Nephron (organoid): ENCODE data around the gene RMP24.

Source experiments
- H3K27ac Mint-ChIP-seq, 3 experiments: 2 replicates each; pipeline ENCODE4 v1.8.0; 2020; ENCODE audit warnings: mixed read lengths in 3 of 3, mild to moderate bottlenecking in 2 of 3, moderate library complexity in 1 of 3
- H3K27me3 Mint-ChIP-seq: 2 replicates; pipeline ENCODE4 v1.8.0; 2021; ENCODE audit warnings: low read depth, mild to moderate bottlenecking, moderate library complexity, mixed read lengths
- H3K36me3 Mint-ChIP-seq: 2 replicates; pipeline ENCODE4 v1.8.0; 2020; ENCODE audit warnings: low read depth, mixed read lengths
- H3K4me1 Mint-ChIP-seq: 2 replicates; pipeline ENCODE4 v1.8.0; 2020; ENCODE audit warnings: mixed read lengths
- H3K4me3 Mint-ChIP-seq, 3 experiments: 2 replicates each; pipeline ENCODE4 v1.8.0; 2020; ENCODE audit warnings: mild to moderate bottlenecking in 3 of 3, mixed read lengths in 3 of 3, moderate library complexity in 2 of 3
- H3K9me3 Mint-ChIP-seq: 2 replicates; pipeline ENCODE4 v1.8.0; 2020; ENCODE audit warnings: mixed read lengths
- TF ChIP-seq, protein P1 (sequence below), 3 experiments: fragments of 200-600 bp; sonication (generic); IDR thresholded peaks; one replicate each; pipeline ENCODE4 v1.5.0; 2021; ENCODE audit warnings: antibody characterized with exemption in 3 of 3; ENCODE audit not compliant: unreplicated experiment in 3 of 3

The RMP24 gene

DNA sequence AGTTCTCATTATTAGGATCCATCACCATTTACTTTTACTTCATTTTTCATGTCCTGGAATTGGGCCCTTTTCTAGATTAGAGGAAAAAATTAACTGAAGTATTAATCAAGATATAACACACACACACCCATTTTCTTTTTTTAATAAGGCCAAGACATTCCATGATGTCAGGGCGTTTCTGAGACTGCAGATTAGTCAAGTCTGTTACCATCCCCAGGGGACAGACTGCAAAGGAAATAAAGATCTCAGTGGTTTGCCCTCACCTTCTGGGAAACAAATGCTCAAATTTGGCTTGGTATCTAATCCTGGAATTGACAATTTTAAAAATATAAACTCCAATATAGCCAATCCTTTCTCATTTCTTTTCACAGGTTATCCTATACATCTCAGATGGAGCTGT lies 27.4 kb downstream of the RMP24 start:
- no peaks in the 10 kb centered on the region for H3K36me3 Mint-ChIP-seq
- no peaks in the 10 kb centered on the region for H3K9me3 Mint-ChIP-seq
- TF ChIP-seq, protein P1, sequence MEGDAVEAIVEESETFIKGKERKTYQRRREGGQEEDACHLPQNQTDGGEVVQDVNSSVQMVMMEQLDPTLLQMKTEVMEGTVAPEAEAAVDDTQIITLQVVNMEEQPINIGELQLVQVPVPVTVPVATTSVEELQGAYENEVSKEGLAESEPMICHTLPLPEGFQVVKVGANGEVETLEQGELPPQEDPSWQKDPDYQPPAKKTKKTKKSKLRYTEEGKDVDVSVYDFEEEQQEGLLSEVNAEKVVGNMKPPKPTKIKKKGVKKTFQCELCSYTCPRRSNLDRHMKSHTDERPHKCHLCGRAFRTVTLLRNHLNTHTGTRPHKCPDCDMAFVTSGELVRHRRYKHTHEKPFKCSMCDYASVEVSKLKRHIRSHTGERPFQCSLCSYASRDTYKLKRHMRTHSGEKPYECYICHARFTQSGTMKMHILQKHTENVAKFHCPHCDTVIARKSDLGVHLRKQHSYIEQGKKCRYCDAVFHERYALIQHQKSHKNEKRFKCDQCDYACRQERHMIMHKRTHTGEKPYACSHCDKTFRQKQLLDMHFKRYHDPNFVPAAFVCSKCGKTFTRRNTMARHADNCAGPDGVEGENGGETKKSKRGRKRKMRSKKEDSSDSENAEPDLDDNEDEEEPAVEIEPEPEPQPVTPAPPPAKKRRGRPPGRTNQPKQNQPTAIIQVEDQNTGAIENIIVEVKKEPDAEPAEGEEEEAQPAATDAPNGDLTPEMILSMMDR (IDR thresholded peaks at IDR 0.05; ENCODE audit: unreplicated experiment in 3 of 3): no peak
- no peaks in the 10 kb centered on the region for H3K27me3 Mint-ChIP-seq
- no peak overlapping the region for H3K27ac Mint-ChIP-seq
- no peaks in the 10 kb centered on the region for H3K4me1 Mint-ChIP-seq
- H3K4me3 Mint-ChIP-seq: no peak overlapping the region

DNA sequence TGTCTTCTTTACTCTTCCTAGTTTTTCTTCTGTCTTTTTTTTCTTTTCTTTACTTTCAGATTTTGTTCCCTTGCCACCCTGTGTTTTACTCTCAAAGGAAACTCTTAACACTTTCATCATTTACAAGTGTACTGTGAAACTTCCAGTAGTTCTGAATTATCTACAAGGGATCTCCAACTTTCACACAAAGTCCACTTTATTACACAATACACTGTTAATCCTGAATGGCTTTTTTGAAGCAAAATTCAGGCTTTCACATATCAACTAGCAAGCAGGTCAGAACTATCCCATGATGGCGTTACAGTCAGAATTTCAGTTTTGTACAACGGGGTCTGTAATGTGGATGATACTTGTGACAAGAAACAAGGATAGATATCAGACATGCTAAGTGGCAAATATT lies 34.5 kb downstream of the RMP24 start:
- Mint-ChIP-seq H3K27ac (no peak overlapping the region), H3K9me3 (no peaks in the 10 kb centered on the region), H3K4me1 (no peaks in the 10 kb centered on the region), H3K4me3 (no peak overlapping the region), H3K27me3 (no peaks in the 10 kb centered on the region), H3K36me3 (no peaks in the 10 kb centered on the region)
- TF ChIP-seq, protein P1 (IDR thresholded peaks at IDR 0.05; ENCODE audit: unreplicated experiment in 3 of 3): no peak

DNA sequence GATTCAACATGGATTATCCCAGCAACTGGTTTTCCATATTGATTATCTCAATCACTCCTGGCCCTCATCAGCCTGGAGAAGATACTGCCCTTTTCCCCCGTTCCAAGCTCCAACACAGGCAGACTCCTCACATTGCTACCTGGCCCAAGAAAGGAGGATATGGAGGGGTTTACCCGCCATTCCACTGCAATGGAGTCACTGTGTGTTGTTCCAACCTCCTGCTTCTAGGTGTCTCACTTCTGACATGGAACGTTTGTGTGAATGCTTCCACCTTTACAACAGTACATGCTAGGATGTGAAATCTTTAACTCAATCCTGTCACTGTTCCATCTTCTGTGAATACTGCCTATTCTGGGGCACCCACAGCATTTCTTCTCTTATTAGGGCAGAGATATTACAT lies 36.7 kb downstream of the RMP24 start:
- H3K36me3 Mint-ChIP-seq: no peaks in the 10 kb centered on the region
- H3K27me3 Mint-ChIP-seq: no peaks in the 10 kb centered on the region
- no peaks in the 10 kb centered on the region for H3K4me1 Mint-ChIP-seq
- H3K4me3 Mint-ChIP-seq: no peak overlapping the region
- no peak overlapping the region for H3K27ac Mint-ChIP-seq
- TF ChIP-seq, protein P1 (IDR thresholded peaks at IDR 0.05; ENCODE audit: unreplicated experiment in 3 of 3): no peak
- no peaks in the 10 kb centered on the region for H3K9me3 Mint-ChIP-seq

DNA sequence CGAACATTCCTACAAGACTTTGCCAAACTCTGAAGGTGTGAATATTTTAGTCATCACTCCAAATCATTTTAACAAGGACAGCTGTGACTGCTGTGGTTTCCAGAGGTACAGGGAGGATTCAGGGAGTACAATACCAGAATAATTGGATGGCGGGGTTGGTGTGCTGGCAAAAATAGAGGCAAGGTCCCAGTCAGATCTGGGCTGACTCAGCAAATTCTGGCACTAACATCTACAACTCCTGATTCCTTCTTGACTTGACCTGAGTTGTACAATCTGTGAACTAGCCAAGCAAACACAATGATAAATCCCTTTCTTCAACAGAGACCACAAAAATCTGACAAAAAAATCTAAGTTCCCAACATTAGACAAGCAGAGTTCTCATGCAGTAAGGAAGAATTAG lies 40.4 kb downstream of the RMP24 start:
- TF ChIP-seq, protein P1 (IDR thresholded peaks at IDR 0.05; ENCODE audit: unreplicated experiment in 3 of 3): no peak
- no peaks in the 10 kb centered on the region for H3K4me1 Mint-ChIP-seq
- H3K9me3 Mint-ChIP-seq: no peaks in the 10 kb centered on the region
- no peaks in the 10 kb centered on the region for H3K36me3 Mint-ChIP-seq
- H3K4me3 Mint-ChIP-seq: no peak overlapping the region
- H3K27ac Mint-ChIP-seq: no peak overlapping the region
- H3K27me3 Mint-ChIP-seq: no peaks in the 10 kb centered on the region

DNA sequence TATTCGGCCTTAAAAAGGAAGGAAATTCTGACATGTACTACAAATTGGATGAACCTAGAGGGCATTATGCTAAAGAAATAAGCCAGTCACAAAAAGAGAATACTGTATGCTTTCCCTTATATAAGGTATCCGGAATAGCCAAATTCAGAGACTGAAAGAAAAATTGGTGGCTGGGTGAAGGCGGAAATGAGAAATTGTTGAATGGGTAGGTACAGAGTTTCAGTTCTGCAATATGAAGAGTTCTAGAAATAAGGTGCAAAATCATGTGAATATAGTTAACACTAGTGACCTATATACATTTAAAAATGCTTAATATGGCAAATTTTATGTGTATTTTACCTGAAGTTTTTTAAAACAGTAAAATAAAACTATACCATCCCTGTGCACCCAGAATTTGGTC lies 43.1 kb downstream of the RMP24 start:
- Mint-ChIP-seq H3K4me3 (no peak overlapping the region), H3K36me3 (no peaks in the 10 kb centered on the region), H3K27ac (no peak overlapping the region), H3K9me3 (no peaks in the 10 kb centered on the region), H3K4me1 (no peaks in the 10 kb centered on the region), H3K27me3 (no peaks in the 10 kb centered on the region)
- TF ChIP-seq, protein P1 (IDR thresholded peaks at IDR 0.05; ENCODE audit: unreplicated experiment in 3 of 3): no peak

DNA sequence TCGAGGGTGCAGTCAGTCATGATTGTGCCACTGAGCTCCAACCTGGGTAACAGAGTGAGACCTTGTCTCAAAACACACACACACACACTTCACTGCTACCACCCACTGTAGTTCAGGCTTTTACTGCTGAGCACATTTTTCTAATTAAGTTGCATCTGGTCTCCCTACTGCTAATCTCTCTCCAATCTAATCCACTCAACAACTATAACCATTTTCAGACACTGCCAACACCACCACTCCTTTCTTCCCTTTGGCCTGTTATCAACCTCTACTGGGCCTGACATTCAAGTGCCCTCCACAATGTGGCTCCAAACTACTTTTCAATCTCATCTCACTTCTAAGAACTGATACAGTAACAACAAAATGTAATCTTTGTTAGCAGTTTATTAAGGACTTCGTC lies 44.8 kb downstream of the RMP24 start:
- Mint-ChIP-seq H3K27ac (peak overlapping the region in 2 of 3 experiments; percentile 15 to 55), H3K27me3 (no peaks in the 10 kb centered on the region), H3K9me3 (no peaks in the 10 kb centered on the region), H3K36me3 (no peaks in the 10 kb centered on the region), H3K4me1 (no peaks in the 10 kb centered on the region), H3K4me3 (no peak overlapping the region)
- TF ChIP-seq, protein P1 (IDR thresholded peaks at IDR 0.05; ENCODE audit: unreplicated experiment in 3 of 3): no peak
